UCSD-AML1 (cell line): Measurements from ENCODE around the gene ENDOU.

Source experiments
- DNase-seq: peaks from one replicate; lab custom pipeline; 2025; ENCODE audit not compliant: unreplicated experiment; lab: John Stamatoyannopoulos, UW

ENDOU gene

DNA sequence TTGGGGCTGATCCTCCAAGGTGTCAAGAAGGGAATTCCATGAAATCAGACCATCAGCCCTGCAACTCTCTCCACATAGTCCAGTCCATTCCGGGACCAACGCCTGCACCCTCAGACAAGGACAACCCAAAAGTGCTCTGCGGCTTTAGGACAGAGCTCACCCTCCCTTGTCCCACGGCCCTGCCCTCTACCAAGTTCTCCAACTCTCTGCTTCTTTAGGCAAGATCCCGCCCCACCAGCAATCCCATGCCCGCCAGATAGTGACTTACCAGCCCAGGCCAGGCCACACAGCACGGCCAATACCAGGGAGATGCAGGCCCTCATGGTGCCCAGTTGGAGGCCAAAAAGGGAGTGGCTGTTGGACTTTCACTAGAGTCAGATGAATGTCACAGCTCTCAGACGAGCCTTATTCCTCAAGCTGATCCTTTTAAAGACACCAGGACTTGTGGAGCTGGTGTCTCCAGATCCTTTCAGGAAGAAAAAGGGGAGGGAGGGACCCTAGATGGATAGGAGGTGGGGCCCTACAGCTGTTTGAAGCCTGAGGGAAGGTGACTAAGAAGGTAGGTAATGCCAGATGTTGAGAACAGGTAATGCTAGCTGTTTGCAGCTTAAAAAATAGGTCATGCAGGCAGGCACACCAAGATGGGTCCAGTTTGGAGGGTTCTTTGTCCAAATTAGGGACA is at the start of gene ENDOU:
Gene ENDOU, minus strand, starts transcription at position 400 of the 682 bp plus-strand sequence. Its CDS starts 77 bp downstream, at position 323.
- no peak for DNase-seq

- no peak for DNase-seq
Measured at GRCh38 chr12:47774663-47775062, 49.4 kb upstream of the ENDOU start.

- DNase-seq, result no peak
Measured at GRCh38 chr12:47773858-47774580, 48.7 kb upstream of the ENDOU start.

GRCh38 chr12:47773062-47773857 is 48.0 kb upstream of the ENDOU start, which contains the start of gene SLC48A1:
TSS of gene SLC48A1 (plus strand) at chr12:47773238. CDS start at chr12:47773305, 67 bp downstream.
- DNase-seq, result peak; percentile 81

GRCh38 chr12:47772738-47773061 is 47.4 kb upstream of the ENDOU start:
- DNase-seq, result no peak

GRCh38 chr12:47772094-47772660 is 46.9 kb upstream of the ENDOU start:
- DNase-seq, result no peak

GRCh38 chr12:47771304-47771703 is 46.0 kb upstream of the ENDOU start:
- DNase-seq, result no peak

- DNase-seq, result no peak
Measured at GRCh38 chr12:47770086-47770726, 44.9 kb upstream of the ENDOU start.

- no peak for DNase-seq
Measured at GRCh38 chr12:47769234-47770085, 44.2 kb upstream of the ENDOU start.

GRCh38 chr12:47768323-47768811 is 43.1 kb upstream of the ENDOU start:
- DNase-seq, result no peak

DNA sequence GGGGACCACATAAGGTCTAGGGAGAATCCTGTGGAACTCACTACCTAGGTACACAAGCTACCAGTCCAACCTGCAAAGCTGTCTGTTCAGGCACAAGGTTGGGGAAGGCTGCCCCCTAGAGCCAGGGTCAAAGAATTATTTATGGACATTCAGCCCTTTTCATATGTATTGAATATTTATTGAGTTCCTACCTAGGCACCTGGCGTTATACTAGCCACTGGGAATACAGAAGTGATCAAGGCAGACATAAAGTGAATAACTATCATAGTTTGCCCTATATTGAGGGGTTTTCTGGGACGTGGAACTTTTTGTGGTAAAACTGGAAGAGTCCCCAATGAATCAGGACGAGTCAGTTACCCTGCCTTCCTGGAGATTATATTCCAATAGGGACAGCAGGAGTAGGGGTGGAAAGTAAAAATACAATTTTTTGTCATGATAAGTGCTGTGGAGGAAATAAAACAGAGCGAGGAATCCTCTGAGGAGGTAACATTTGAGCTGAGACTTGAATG is 42.0 kb upstream of the ENDOU start:
- DNase-seq, result peak; percentile 55

DNA sequence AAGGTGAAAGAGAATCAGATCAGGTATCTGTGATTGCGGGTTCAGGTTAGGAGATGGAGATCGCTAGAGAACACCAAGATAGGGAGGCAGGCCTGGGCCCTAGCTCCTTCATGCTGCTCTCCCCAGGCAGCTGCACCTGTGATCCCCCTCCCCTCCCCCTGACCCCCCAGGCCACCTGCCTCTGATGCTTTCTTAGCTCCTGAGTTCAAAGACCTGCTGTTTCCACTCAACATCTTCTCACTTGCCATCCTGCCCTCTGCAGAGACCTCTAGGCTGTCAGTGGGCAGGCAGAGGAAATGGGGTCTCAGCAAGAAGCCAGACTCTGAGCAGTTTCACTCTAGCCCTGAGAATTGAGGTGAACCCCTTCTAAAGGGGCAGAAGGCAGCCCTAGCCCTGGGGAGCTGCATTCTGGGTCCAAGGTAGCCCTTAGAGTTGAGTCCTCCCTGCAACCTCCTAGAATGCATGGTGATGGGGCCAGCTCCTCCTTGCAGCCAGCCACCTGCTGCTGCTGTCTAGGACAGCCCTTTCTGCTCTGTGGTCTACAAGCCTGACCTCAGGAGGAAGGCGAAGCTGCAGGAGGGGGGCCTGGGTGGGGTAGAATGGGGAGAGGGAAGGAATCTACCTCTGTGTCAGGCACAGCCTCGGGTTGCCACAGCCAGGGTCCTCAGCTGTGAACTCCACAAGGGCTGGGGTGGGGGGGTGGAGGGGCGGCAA is 41.4 kb upstream of the ENDOU start:
- DNase-seq, result no peak

DNA sequence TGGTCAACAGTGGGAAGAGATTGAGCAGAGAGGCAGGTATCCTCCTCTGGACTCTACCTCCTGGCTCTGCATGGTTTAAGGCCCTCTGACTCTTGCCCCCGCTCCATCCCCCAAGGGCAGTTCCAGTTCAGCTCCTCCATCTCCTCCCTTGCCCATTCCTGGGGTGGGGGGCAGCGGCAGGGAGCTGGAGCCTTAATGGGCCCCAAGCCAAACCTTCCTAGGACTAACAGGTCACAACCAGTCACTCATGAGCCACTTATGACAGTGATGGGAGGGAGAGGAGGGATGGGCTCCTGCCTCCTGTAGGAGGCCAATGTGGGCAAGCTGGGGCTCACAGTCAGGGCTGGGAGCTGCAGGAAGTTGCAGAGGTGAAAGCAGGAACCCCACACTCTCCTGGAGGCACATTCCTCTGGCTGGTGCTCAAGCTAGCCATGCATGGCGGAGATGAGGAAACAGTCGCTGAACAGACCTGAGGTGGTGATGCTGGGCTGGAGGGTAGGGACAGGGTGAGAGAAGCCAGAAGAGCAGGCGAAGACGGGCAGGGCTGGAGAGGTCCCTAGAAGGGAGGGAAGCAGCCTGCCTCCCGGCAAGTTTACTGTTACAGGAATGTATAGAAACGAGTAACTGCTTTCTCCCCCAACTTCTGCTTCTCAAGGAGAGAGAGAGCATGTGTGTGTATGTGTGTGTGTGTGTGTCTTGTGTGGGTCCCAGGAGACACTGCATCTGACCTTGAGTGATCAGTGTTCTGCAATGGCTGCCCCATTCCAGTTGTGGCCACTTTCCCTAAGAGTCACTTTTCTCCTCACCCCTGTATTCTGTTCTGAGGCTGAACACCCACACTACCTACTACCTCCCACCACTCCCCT is 38.4 kb upstream of the ENDOU start:
- no peak for DNase-seq

GRCh38 chr12:47762850-47763465 is 37.7 kb upstream of the ENDOU start:
- DNase-seq, result no peak

DNA sequence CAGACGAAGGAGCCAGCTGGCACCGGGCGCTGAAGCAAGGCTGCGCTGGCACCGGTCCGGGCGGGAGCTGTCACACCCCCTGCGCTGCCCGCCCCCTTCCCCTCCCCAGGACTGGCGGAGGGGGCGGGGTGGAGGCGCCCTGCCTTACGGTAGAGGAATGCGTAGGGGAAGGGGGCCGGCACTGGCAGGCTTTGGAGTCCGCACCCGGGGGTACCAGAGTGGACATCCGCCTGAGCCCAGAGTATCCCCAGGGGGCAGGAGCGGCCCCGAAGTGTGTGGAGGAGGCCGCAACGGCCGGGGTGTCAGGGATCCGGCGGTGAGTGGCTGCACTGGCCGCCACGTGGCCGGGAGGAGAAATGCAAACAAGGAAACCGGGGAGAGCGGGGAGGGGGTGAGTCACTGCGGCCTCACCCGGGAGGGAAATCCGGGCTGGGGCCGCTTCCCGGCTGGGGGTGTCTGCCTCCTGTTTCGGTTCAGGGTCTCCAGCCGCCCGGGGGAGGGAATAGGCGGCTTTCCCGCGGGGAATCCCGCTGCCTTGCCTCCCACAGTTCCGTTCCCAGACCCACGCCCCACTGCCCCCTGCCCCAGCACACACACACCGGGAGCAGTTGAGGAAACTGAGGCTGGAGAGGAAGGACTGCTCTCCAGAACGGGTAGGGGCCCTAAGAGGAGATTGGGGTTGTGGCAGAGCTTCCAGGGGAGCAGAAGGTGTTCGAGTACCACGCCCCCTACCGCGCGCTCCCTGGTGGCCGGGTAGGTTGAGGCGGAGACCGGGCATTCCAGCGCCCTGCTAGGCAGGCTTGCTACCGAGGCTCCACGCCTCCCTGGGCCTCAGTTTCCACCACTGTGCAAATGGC is 33.8 kb upstream of the ENDOU start, which contains the start of gene RAPGEF3:
Gene RAPGEF3, minus strand, starts transcription at position 47 of the 857 bp plus-strand sequence. CDS start 324 bp downstream, outside the sequence.
- peak; percentile 86 for DNase-seq

DNA sequence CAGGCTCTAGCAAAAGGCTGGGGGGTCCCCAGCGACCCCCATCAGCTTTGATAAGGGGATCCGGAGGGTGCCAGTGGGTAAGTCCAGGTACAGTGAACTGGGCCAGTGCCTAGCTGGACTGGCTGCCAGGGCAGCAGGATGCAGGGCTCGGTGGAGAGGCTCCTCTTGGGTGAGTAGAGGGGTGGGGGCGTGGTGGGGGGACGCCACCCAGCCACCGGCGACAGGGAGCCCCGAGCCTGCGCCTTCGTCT is 33.2 kb upstream of the ENDOU start:
- DNase-seq, result no peak
